Effector memory CD4-positive, alpha-beta T cell (primary cell): ENCODE measurements around the gene CHTF18.

ENCODE experiments used
- DNase-seq, 3 donors: peaks; one replicate each; pipeline ENCODE4 v3.0.0-alpha.2; 2020
- H3K27ac ChIP-seq: 2 replicates; pipeline ENCODE4 v1.7.0; 2013; ENCODE audit warnings: mild to moderate bottlenecking, low read length, moderate library complexity; ENCODE audit not compliant: insufficient read depth, poor library complexity, severe bottlenecking
- H3K27me3 ChIP-seq: replicated peaks from 2 replicates; pipeline ENCODE4 v1.7.0; 2013; ENCODE audit warnings: mild to moderate bottlenecking, low read length; ENCODE audit not compliant: insufficient read depth, control insufficient read depth, poor library complexity, severe bottlenecking
- H3K36me3 ChIP-seq: 2 replicates; pipeline ENCODE4 v1.7.0; 2013; ENCODE audit warnings: mild to moderate bottlenecking, low read length, moderate library complexity; ENCODE audit not compliant: control insufficient read depth, insufficient read depth
- H3K4me1 ChIP-seq: 2 replicates; pipeline ENCODE4 v1.7.0; 2013; ENCODE audit warnings: low read length, mild to moderate bottlenecking; ENCODE audit not compliant: control insufficient read depth, insufficient read depth, poor library complexity, severe bottlenecking
- H3K4me3 ChIP-seq: 2 replicates; pipeline ENCODE4 v1.7.0; 2013; ENCODE audit warnings: low read length, low read depth, mild to moderate bottlenecking; ENCODE audit not compliant: insufficient read depth, poor library complexity, severe bottlenecking
- H3K9me3 ChIP-seq: 2 replicates; pipeline ENCODE4 v1.7.0; 2013; ENCODE audit warnings: mild to moderate bottlenecking, low read length, moderate library complexity; ENCODE audit not compliant: control insufficient read depth

Gene CHTF18

GRCh38 chr16:792221-792995 is 4.0 kb downstream of the CHTF18 start:
- Histone ChIP-seq H3K4me3 (no peak overlapping the region), H3K9me3 (no peaks in the 10 kb centered on the region), H3K27me3 (no peaks in the 10 kb centered on the region), H3K36me3 (no peaks in the 10 kb centered on the region), H3K27ac (no peak overlapping the region), H3K4me1 (peaks cover 10% of the 10 kb centered on the region)
- no peak for DNase-seq

DNA sequence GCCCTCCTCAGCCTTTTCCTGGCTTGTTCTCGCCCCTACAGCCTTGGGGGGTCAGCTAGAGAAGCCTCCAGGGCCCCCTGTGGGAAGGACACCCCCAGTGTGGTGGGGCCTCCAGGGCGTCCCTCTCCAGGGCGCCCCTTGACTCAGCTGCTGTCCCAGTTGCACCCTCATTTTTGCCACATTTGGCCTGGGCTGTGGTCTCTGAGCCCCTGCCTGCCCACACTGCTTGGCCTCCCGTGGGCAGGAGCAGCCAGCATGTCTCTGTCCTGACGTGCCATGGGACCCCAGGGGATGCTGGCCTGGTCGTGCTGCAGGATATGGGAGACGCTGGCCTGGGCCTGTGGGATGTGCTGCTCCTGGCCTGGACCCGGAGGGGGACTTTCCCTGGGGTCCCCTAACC is 5.0 kb downstream of the CHTF18 start:
- Histone ChIP-seq H3K9me3 (no peaks in the 10 kb centered on the region), H3K4me1 (peaks cover 7% of the 10 kb centered on the region), H3K27me3 (no peaks in the 10 kb centered on the region), H3K27ac (no peak overlapping the region), H3K36me3 (no peaks in the 10 kb centered on the region), H3K4me3 (no peak overlapping the region)
- DNase-seq = no peak

GRCh38 chr16:794091-794822 is 5.8 kb downstream of the CHTF18 start:
- no peak overlapping the region for H3K27ac ChIP-seq
- no peak for DNase-seq
- no peak overlapping the region for H3K4me3 ChIP-seq
- no peaks in the 10 kb centered on the region for H3K9me3 ChIP-seq
- H3K27me3 ChIP-seq = no peaks in the 10 kb centered on the region
- no peaks in the 10 kb centered on the region for H3K36me3 ChIP-seq
- H3K4me1 ChIP-seq = peaks cover 1% of the 10 kb centered on the region

DNA sequence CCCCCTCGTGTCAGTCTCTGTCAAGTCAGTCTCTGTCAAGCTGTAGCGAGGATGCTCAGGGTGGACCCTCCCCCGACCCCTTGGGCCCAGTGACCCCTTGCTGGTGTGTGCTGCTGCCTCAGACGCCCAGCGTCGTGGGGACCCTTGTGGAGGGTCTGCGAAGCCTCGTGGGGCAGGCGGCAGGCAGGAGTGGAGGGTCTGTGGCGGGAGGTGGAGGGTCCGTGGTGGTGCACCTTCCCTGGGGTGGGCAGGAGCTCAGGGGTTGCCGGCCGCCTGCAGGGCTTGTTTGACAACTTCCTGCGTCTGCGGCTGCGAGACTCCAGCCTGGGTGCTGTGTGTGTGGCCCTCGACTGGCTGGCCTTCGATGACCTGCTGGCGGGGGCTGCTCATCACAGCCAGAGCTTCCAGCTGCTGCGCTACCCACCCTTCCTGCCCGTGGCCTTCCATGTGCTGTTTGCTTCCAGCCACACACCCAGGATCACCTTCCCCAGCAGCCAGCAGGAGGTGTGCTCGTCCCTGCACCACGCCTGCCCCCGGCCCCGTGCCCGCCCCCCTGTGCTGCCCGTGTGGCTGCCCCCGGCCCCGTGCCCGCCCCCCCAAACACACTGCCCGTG is 6.5 kb downstream of the CHTF18 start:
- DNase-seq = no peak

GRCh38 chr16:795580-796229 is 7.3 kb downstream of the CHTF18 start:
- Histone ChIP-seq H3K36me3 (no peaks in the 10 kb centered on the region), H3K4me1 (peaks cover 5% of the 10 kb centered on the region), H3K9me3 (no peaks in the 10 kb centered on the region), H3K27me3 (peaks cover 6% of the 10 kb centered on the region), H3K4me3 (no peak overlapping the region), H3K27ac (no peak overlapping the region)
- no peak for DNase-seq

More for the DNA sequence above, 6.5 kb downstream of the CHTF18 start:
- H3K27ac ChIP-seq = no peak overlapping the region
- H3K4me3 ChIP-seq = no peak overlapping the region
- no peaks in the 10 kb centered on the region for H3K27me3 ChIP-seq
- H3K4me1 ChIP-seq = no peaks in the 10 kb centered on the region
- no peaks in the 10 kb centered on the region for H3K9me3 ChIP-seq
- H3K36me3 ChIP-seq = no peaks in the 10 kb centered on the region

DNA sequence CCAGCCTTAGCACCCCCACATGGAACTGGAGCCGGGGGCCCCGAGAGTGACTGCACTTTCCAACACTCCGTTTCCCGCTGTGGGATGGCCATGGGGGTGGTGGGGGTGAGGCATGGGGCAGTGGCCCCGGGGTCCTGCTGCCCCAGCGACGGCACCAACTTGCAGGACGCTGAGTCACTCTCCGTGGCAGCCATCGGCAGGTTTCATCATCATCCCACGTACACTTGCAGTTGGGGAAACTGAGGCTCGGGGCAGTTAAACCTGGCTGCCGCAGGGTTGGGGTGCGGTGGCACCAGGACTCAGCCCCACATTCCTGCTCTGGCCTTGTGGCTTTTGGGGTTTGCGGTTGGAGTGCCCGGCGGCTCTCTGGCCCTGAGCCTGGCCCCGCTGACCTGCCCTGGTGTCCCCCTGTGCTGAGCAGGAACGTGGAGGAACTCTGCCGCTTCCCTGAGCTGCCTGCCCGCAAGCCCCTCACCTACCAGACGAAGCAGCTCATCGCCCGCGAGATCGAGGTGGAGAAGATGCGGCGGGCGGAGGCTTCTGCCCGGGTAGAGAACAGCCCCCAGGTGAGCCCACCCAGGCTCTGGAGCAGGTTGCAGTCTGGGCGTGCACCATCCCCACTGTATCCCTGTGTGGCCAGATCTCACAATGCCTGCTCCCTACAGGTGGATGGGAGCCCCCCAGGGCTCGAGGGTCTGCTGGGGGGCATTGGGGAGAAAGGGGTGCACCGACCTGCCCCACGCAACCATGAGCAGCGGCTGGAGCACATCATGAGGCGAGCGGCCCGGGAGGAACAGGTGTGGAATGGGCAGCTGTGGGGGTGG is 8.1 kb downstream of the CHTF18 start:
- Histone ChIP-seq H3K9me3 (no peaks in the 10 kb centered on the region), H3K36me3 (no peaks in the 10 kb centered on the region), H3K27me3 (peaks cover 14% of the 10 kb centered on the region), H3K4me1 (peaks cover 5% of the 10 kb centered on the region), H3K27ac (no peak overlapping the region), H3K4me3 (no peak overlapping the region)
- no peak for DNase-seq

- Histone ChIP-seq H3K4me3 (no peak overlapping the region), H3K4me1 (peaks cover 5% of the 10 kb centered on the region), H3K27ac (no peak overlapping the region), H3K27me3 (peaks cover 19% of the 10 kb centered on the region), H3K36me3 (no peaks in the 10 kb centered on the region), H3K9me3 (no peaks in the 10 kb centered on the region)
- no peak for DNase-seq
These were observed 8.7 kb downstream of the CHTF18 start for GRCh38 chr16:797120-797420.

DNA sequence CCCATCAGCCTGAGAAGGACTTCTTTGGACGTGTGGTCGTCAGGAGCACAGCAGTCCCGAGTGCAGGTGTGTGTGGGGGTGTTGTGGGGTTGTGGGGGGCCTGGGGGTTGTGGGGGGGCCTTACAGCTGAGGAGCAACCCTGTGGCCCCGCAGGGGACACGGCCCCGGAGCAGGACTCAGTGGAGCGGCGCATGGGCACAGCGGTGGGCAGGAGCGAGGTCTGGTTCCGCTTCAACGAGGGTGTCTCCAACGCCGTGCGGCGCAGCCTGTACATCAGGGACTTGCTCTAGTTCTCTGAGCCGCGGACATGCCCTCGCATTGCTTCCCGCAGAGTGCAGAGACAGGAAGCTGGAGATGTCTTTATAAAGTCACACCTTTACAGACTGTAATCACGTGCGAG is 9.3 kb downstream of the CHTF18 start:
- no peaks in the 10 kb centered on the region for H3K36me3 ChIP-seq
- H3K4me3 ChIP-seq = no peak overlapping the region
- no peak overlapping the region for H3K27ac ChIP-seq
- DNase-seq = no peak
- H3K4me1 ChIP-seq = peaks cover 5% of the 10 kb centered on the region
- H3K27me3 ChIP-seq = peaks cover 25% of the 10 kb centered on the region
- H3K9me3 ChIP-seq = no peaks in the 10 kb centered on the region

- no peaks in the 10 kb centered on the region for H3K36me3 ChIP-seq
- H3K9me3 ChIP-seq = no peaks in the 10 kb centered on the region
- DNase-seq = no peak
- peaks cover 25% of the 10 kb centered on the region for H3K27me3 ChIP-seq
- H3K4me1 ChIP-seq = peaks cover 5% of the 10 kb centered on the region
- no peak overlapping the region for H3K27ac ChIP-seq
- no peak overlapping the region for H3K4me3 ChIP-seq
These were observed 10.2 kb downstream of the CHTF18 start for GRCh38 chr16:798666-799065.
